Stimulated activated CD4-positive, alpha-beta T cell treated with anti-CD3 and anti-CD28 coated beads, Interleukin-15, amount 100 ng/mL, for 48 hours (primary cell): Measurements from ENCODE around the gene USH2A.

Source experiments
- DNase-seq, 2 donors: peaks; one replicate each; pipeline ENCODE4 v3.0.0-alpha.2; 2020; ENCODE audit warnings: low read depth in 2 of 2

The USH2A gene

GRCh38 chr1:216290074-216290473 is 133.2 kb downstream of the USH2A start:
- DNase-seq = no peak

DNA sequence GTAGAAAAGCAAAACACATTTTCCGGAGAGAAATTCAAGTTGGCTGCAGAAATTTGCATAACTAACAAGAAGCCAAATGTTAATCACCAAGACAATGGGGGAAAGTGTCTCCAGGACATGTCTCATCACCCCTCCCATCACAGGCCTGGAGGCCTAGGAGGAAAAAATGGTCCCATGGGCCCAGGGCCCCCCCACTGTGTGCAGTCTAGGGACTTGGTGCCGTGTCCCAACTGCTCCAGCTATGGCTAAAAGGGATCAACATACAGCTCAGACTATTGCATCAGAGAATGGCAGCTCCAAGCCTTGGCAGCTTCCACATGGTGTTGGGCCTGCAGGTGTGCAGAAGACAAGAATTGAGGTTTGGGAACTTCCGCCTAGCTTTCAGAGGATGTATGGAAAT is 138.2 kb downstream of the USH2A start:
- no peak for DNase-seq

GRCh38 chr1:216281757-216282156 is 141.5 kb downstream of the USH2A start:
- no peak for DNase-seq

DNA sequence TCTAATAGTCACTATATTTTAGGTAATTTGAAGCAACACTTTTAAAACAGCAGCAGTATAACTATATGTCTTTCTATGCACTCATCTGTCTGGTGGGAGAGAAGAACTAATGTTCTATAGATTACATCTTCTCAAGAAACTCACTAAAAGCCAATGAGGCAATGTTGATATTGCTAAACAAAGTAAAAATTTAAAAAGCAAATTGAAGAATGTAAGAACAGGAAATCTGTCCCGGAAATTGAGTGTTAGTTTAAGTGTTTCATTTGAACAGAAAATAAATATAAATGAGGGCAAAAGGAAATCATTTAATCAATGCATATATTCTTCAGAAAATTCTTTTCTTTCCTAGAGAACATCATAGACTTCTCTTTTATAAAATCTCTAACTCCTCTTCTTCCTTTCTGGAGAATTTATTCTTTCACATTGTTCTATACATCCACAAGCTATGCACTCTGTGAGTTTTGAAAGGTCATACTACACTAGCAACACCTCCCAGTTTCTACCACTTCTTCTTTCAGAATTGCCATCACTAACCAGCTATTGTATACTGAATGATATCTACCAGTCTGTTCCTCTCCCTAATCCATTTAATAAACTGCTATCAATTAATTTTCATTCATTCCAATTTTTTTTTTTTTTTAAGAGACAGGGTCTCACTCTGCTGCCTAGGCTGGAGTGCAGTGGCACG is 153.0 kb downstream of the USH2A start:
- DNase-seq = no peak

- no peak for DNase-seq
Measured at GRCh38 chr1:216261631-216262030, 161.6 kb downstream of the USH2A start.

DNA sequence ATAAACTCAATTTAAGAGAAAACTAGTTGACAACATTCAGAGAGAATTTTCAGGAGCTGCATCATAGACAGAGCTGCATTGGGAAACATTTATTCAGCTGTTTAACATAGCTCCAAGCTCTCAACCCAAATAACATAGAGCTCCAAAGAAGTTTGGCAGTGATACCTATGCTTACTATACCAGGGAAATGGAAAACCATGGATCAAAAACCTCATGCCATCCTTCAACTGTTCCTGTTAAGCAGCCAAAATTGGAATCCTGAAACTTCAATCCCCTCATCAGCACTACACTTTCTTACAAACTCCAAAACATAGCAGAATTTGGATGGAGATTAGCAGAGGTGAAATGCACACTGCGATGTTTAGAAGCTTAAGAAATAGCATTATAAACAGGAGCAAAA is 164.4 kb downstream of the USH2A start:
- DNase-seq = no peak

- DNase-seq = no peak
Measured at GRCh38 chr1:216258386-216258785, 164.9 kb downstream of the USH2A start.

DNA sequence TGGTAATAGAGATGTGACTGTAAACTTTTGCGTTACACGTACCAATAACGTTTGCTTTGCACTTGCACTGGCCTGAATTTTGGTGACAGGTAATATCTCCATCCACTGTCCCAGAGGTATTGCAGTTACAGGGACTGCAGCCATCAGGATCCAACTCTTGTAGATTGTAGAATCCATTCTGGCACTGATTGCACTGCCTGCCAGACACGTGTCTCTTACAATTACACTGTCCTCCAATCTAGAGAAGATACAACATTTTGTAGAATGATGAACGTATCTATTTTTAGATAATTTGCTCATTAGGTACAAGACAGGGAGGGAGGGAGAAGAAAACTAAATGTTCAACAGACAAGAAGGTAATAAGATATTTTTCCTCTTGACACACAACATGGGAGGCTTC is 172.4 kb downstream of the USH2A start:
- DNase-seq = no peak

GRCh38 chr1:216248628-216249027 is 174.6 kb downstream of the USH2A start:
- no peak for DNase-seq

GRCh38 chr1:216247937-216248336 is 175.3 kb downstream of the USH2A start:
- DNase-seq = no peak

- DNase-seq = no peak
Measured at GRCh38 chr1:216246577-216247203, 176.6 kb downstream of the USH2A start.

- DNase-seq = no peak
Measured at GRCh38 chr1:216238844-216239243, 184.4 kb downstream of the USH2A start.

DNA sequence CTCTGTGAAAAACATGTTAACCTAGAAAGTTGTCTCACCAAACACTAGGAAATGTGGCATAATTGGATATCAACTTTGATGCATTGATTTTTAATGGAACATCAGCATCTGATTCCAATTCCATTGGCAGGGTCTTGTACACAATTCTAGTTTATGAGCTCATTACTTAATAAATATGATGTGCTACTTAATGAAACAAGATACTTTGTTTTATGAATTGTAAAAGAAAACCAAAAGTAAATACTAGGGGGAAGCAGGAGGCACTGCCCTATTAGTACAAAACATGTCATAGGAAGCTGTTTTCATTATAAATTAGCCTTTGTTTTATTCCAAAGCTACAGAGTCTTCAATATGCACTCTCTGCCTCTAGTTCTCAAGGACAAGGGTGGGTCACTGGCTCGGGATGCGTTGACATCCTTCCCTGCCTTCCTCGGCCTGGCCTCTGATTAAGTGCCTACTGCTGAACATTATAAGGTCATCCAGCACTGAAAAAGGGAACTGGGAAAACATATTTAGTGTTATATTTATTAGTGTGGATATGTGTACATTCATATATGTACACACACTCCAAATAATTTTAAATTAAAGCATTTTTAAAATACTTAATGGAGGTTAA is 185.2 kb downstream of the USH2A start:
- no peak for DNase-seq

DNA sequence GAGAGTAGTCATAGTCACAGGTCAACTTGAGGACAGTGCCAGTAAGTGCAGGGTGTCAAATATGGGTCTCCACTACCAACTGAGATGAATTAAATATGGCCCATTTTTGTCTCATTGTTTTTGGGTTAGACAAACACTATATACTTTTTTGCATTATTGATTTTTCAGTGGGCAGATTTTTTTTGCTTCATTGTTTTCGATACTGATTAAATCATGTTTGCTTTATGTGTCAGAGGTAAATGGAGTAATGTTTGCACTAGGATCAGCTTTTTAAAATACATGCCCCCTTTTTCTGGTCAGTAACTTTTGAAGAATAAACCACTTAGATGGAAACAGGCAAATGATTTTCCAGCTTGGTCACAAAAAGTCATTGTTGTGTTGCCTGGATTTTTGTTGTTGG is 199.0 kb downstream of the USH2A start:
- no peak for DNase-seq

- DNase-seq = no peak
Measured at GRCh38 chr1:216223486-216223885, 199.8 kb downstream of the USH2A start.

DNA sequence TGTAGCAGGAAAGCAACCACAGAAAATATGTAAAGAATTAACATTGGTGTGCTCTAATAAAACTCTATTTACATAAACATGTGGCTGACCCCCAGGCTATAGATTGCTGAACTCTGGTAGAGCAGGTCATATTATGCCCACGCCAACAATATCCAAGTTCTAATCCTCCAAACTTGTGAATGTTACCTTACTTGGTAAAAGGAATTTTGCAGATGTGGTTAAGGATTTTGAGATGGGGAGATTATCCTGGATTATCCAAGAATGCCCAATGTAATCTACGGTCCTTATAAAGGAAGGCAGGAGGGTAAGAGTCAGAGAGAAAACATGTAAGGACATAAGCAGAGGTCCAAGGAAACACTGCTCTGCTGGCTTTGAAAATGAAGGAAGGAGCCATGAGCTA is 201.0 kb downstream of the USH2A start:
- no peak for DNase-seq

DNA sequence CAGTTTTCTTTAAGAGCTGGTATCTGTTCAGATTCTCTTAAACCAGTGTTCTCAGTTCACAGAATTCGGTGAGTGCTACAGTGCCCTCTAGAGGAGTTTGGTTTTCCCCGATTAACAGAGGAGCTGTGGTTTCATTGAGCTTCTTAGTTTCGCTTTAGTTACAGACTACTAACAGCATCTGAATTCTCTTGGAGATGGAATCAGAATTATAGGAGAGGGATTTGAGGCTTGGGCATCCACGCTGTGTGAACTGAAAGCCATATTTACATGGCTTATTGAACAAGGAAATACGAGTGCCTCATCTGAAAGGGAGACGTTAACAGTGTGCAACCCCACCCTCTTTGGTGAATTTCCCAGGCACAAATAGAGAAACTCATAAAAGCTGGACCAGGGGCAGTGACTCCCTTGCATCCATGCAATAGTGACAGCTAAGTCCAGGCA is 202.0 kb downstream of the USH2A start:
- DNase-seq = no peak

DNA sequence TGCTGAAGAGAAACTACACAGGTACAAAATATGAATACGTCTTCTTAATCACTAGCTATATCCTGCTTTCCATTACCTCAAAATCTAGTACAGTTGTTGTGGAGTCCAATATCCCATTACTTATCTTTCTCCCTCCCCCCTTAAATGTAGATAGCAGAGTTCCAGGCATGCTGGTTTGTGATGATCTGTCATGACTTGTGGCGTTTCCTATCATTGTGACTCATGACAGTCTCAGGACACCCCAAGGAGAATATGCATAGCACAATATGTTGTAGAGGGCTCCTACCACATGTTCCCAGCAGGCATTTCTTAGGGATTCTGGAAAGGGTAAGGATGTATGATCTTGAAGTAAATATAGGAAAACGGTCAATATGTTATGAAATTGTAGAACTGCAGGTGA is 206.9 kb downstream of the USH2A start:
- no peak for DNase-seq

- no peak for DNase-seq
Measured at GRCh38 chr1:216215169-216215568, 208.1 kb downstream of the USH2A start.

DNA sequence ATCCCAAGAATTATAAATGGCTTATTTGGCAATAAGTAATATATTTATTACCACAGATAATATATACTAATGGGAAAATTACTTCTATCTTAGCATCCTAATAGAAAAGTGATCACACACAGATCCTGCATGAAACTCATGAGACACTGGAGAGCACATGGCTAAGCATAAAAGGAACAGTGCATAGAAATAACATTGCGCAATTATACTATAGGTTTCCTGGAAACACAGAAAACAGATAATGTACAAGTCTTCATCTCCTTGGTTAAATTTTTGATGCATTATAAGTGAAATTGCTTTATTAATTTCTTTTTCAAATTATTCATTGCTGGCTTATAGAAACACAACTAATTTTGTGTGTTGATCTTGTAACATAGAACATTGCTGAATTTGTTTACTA is 210.4 kb downstream of the USH2A start:
- no peak for DNase-seq

DNA sequence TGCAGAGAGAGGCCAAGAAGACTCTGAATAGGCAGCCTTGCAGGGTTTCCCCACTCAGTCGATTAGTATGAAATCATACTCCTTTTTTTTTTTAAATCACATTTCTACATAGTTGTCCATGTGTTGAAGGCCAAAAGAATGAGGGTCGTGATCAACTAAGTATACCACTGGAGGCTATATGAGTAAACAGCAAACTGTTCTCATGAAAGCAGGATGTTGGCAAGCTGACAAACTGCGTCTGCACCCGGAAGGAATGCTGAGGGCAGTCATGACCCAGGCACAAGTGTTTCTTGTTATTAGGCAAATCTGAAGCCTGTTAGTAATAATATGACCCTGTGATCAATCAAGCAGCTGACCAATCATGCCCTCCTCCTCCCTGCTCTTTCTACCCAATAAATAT is 213.2 kb downstream of the USH2A start:
- no peak for DNase-seq

GRCh38 chr1:216209125-216209524 is 214.1 kb downstream of the USH2A start:
- no peak for DNase-seq

- DNase-seq = no peak
Measured at GRCh38 chr1:216207154-216207553, 216.1 kb downstream of the USH2A start.
